Activated CD8-positive, alpha-beta memory T cell treated with anti-CD3 and anti-CD28 coated beads, Interleukin-2, amount 10 ng/mL, durations not matched to agents 7 days and 5 days (primary cell): ENCODE results near the gene CSMD2. TPM values are rescaled to one million over a fixed set of nuclear protein-coding genes. Genes with fewer than 3 reads are reported as not detected.

Experiments
- ATAC-seq: fragments of 150-1000 bp; cut with Tn5 transposase; one replicate; pipeline ENCODE4 v1.10.0; 2021; ENCODE audit warnings: moderate library complexity
- CTCF ChIA-PET: fragments of 350-600 bp; sonication (Branson Sonifier 250); formaldehyde crosslinking; loops from one replicate; lab custom pipeline; 2021; ENCODE audit warnings: antibody characterized with exemption; lab: Charles Lee
- DNase-seq: peaks from one replicate; pipeline ENCODE4 v3.0.0-alpha.2; 2020
- H3K27ac Mint-ChIP-seq: one replicate; pipeline ENCODE4 v1.8.0; 2021; ENCODE audit warnings: mild to moderate bottlenecking, mixed read lengths
- H3K27me3 Mint-ChIP-seq: one replicate; pipeline ENCODE4 v1.8.0; 2021; ENCODE audit warnings: mixed read lengths
- H3K36me3 Mint-ChIP-seq: one replicate; pipeline ENCODE4 v1.8.0; 2021; ENCODE audit warnings: mild to moderate bottlenecking, mixed read lengths
- H3K4me1 Mint-ChIP-seq: one replicate; pipeline ENCODE4 v1.8.0; 2021; ENCODE audit warnings: mixed read lengths
- H3K4me3 Mint-ChIP-seq: one replicate; pipeline ENCODE4 v1.8.0; 2021; ENCODE audit warnings: mild to moderate bottlenecking, moderate library complexity, mixed read lengths
- H3K9me3 Mint-ChIP-seq: one replicate; pipeline ENCODE4 v1.8.0; 2022; ENCODE audit warnings: low read depth, mixed read lengths
- total RNA-seq, 2 experiments: library from RNA; stranded (reverse); gene quantifications; one replicate each; pipeline ENCODE4 v1.2.3, GENCODE V29; 2021

Gene CSMD2
- total RNA-seq, 2 experiments from 2014 or later, result not detected

- no peaks in the 10 kb centered on the region for H3K27me3 Mint-ChIP-seq
- no peak overlapping the region for H3K27ac Mint-ChIP-seq
- ATAC-seq (no peak), DNase-seq (no peak)
- no peaks in the 10 kb centered on the region for H3K36me3 Mint-ChIP-seq
- no peak overlapping the region for H3K4me3 Mint-ChIP-seq
- no peaks in the 10 kb centered on the region for H3K9me3 Mint-ChIP-seq
- no peaks in the 10 kb centered on the region for H3K4me1 Mint-ChIP-seq
- CTCF ChIA-PET, result no interaction called here
These were observed 350.0 kb downstream of the CSMD2 start for GRCh38 chr1:33815061-33815460.

- Mint-ChIP-seq H3K9me3 (no peaks in the 10 kb centered on the region), H3K4me1 (no peaks in the 10 kb centered on the region), H3K27ac (no peak overlapping the region), H3K27me3 (no peaks in the 10 kb centered on the region), H3K36me3 (no peaks in the 10 kb centered on the region), H3K4me3 (no peak overlapping the region)
- CTCF ChIA-PET, result no interaction called here
- ATAC-seq (no peak), DNase-seq (no peak)
These were observed 350.9 kb downstream of the CSMD2 start for GRCh38 chr1:33814166-33814565.

- H3K27ac Mint-ChIP-seq, result no peak overlapping the region
- no peaks in the 10 kb centered on the region for H3K36me3 Mint-ChIP-seq
- H3K27me3 Mint-ChIP-seq, result no peaks in the 10 kb centered on the region
- H3K9me3 Mint-ChIP-seq, result peaks cover 4% of the 10 kb centered on the region
- no peak for DNase-seq
- CTCF ChIA-PET, result no interaction called here
- H3K4me1 Mint-ChIP-seq, result no peaks in the 10 kb centered on the region
- no peak overlapping the region for H3K4me3 Mint-ChIP-seq
- ATAC-seq, result no peak
These were observed 354.5 kb downstream of the CSMD2 start for GRCh38 chr1:33810571-33810970.

DNA sequence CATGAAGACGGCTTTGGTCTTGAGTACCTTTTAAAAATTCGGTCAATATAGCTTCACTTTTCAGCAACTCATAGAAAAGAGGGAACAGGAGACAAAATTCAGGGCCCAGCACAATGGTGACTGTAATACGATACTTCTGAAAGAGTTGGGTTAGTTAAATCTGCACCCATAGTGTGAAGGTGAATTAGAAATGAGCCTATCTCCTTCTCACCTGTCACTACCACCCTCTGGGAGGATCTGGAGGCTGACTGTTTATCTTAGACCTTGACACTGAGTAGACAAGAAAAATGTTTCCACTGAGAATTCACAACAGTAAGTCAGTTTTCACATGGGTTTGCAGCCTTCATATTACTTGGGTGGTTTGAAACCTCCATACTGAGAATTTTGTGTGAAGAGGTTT lies 359.0 kb downstream of the CSMD2 start:
- Mint-ChIP-seq H3K27ac (no peak overlapping the region), H3K36me3 (no peaks in the 10 kb centered on the region), H3K27me3 (no peaks in the 10 kb centered on the region), H3K4me3 (no peak overlapping the region), H3K9me3 (peaks cover 4% of the 10 kb centered on the region), H3K4me1 (no peaks in the 10 kb centered on the region)
- DNase-seq, result no peak
- no peak for ATAC-seq
- CTCF ChIA-PET, result no interaction called here

GRCh38 chr1:33802268-33802667 lies 362.8 kb downstream of the CSMD2 start:
- H3K9me3 Mint-ChIP-seq, result peaks cover 3% of the 10 kb centered on the region
- H3K4me3 Mint-ChIP-seq, result no peak overlapping the region
- no peaks in the 10 kb centered on the region for H3K27me3 Mint-ChIP-seq
- H3K36me3 Mint-ChIP-seq, result no peaks in the 10 kb centered on the region
- no peaks in the 10 kb centered on the region for H3K4me1 Mint-ChIP-seq
- CTCF ChIA-PET, result no interaction called here
- DNase-seq (no peak), ATAC-seq (no peak)
- H3K27ac Mint-ChIP-seq, result no peak overlapping the region

GRCh38 chr1:33797849-33798248 lies 367.2 kb downstream of the CSMD2 start:
- Mint-ChIP-seq H3K9me3 (peaks cover 9% of the 10 kb centered on the region), H3K4me3 (no peak overlapping the region), H3K36me3 (no peaks in the 10 kb centered on the region), H3K27me3 (no peaks in the 10 kb centered on the region), H3K27ac (no peak overlapping the region), H3K4me1 (no peaks in the 10 kb centered on the region)
- CTCF ChIA-PET, result no interaction called here
- ATAC-seq, result no peak
- DNase-seq, result no peak

DNA sequence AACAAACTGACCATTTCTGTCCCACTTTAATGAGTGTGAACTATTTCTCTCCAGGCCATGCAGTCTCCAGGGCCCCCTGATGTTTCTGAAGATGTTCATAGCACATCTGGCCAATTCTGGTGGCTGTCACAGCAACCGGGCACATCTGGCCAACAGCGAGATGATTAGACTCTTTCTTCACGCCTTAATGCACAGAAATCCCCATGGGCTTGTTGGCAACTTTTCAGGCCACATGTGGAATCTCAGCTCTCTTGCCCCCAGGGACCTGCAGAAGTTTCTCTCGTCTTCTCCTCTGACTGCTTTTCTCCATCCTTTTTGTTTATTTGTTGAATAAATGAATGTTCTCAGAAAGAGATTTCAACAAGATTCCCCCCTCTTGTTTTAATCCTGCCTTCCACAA lies 372.4 kb downstream of the CSMD2 start:
- H3K9me3 Mint-ChIP-seq, result peaks cover 9% of the 10 kb centered on the region
- no peaks in the 10 kb centered on the region for H3K36me3 Mint-ChIP-seq
- DNase-seq (no peak), ATAC-seq (no peak)
- no peak overlapping the region for H3K27ac Mint-ChIP-seq
- CTCF ChIA-PET, result no interaction called here
- no peaks in the 10 kb centered on the region for H3K27me3 Mint-ChIP-seq
- no peak overlapping the region for H3K4me3 Mint-ChIP-seq
- peaks cover 11% of the 10 kb centered on the region for H3K4me1 Mint-ChIP-seq

GRCh38 chr1:33792216-33792615 lies 372.8 kb downstream of the CSMD2 start:
- Mint-ChIP-seq H3K4me3 (no peak overlapping the region), H3K27me3 (no peaks in the 10 kb centered on the region), H3K4me1 (peaks cover 11% of the 10 kb centered on the region), H3K27ac (no peak overlapping the region), H3K36me3 (no peaks in the 10 kb centered on the region), H3K9me3 (peaks cover 6% of the 10 kb centered on the region)
- ATAC-seq, result no peak
- DNase-seq, result no peak
- CTCF ChIA-PET, result no interaction called here

DNA sequence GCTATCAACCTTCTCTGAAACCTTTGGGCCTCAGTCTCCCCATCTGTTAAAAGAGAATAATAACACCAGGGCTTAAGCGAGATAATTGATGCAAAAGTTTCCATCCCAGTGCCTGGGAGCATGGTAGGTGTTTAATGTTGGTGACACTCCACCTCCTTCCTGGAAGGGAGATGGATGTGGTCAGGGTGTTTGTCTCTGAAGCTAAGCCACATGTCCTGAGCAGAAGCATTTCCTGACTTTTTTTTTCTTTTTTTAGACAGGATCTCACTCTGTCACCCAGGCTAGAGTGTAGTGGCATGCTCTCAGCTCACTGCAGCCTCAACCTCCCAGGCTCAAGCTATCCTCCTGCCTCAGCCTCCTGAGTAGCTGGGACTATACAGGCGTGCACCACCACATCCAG lies 373.8 kb downstream of the CSMD2 start:
- DNase-seq (peak; percentile 42), ATAC-seq (no peak)
- Mint-ChIP-seq H3K4me1 (peaks cover 11% of the 10 kb centered on the region), H3K9me3 (peaks cover 6% of the 10 kb centered on the region), H3K27me3 (no peaks in the 10 kb centered on the region), H3K4me3 (no peak overlapping the region), H3K27ac (no peak overlapping the region), H3K36me3 (no peaks in the 10 kb centered on the region)
- CTCF ChIA-PET, result no interaction called here

GRCh38 chr1:33790577-33790976 lies 374.5 kb downstream of the CSMD2 start:
- no peak for DNase-seq
- no peak overlapping the region for H3K27ac Mint-ChIP-seq
- no peaks in the 10 kb centered on the region for H3K27me3 Mint-ChIP-seq
- peaks cover 6% of the 10 kb centered on the region for H3K9me3 Mint-ChIP-seq
- CTCF ChIA-PET, result no interaction called here
- ATAC-seq, result no peak
- H3K36me3 Mint-ChIP-seq, result no peaks in the 10 kb centered on the region
- H3K4me3 Mint-ChIP-seq, result no peak overlapping the region
- H3K4me1 Mint-ChIP-seq, result peaks cover 11% of the 10 kb centered on the region

DNA sequence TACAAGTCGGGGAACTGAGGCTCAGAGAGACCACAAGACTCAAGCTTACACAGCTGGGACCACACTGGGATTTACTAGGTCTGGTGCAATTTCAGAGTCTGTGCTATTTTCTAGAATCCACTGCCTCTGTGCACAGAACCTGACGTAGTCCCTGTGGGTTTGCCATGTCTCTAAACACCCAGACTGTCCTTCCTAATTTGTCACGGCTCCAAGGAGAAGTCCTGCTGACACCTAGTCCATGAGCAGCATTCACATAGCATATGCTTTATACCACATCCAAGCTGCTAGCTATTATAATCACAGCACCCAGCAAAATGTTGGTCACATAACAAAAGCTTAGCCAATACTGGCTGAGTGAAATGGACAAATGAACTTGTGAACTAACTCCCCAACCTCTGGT lies 380.2 kb downstream of the CSMD2 start:
- DNase-seq (no peak), ATAC-seq (no peak)
- H3K36me3 Mint-ChIP-seq, result no peaks in the 10 kb centered on the region
- no peaks in the 10 kb centered on the region for H3K27me3 Mint-ChIP-seq
- no peak overlapping the region for H3K4me3 Mint-ChIP-seq
- H3K27ac Mint-ChIP-seq, result no peak overlapping the region
- H3K4me1 Mint-ChIP-seq, result no peaks in the 10 kb centered on the region
- H3K9me3 Mint-ChIP-seq, result no peaks in the 10 kb centered on the region
- CTCF ChIA-PET, result no interaction called here

DNA sequence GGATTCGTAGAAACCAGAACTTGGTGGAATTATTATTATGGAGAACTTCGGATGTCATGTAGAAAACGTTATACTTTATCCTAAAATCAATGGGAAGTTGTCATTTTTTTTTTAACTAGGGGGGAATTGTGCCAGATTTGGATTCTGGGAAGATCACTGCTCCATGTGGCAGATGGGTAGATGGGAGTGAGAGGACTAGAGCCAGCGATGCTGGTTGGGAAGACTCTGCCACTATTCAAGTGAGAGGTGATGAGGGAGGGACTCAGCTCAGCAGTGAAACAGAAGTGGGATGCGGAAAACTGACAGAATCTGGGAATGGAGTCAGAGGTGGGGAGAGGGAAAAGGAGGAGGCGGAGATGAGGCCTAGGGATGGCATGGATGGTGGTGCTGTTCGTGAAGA lies 382.3 kb downstream of the CSMD2 start:
- ATAC-seq, result no peak
- Mint-ChIP-seq H3K36me3 (no peaks in the 10 kb centered on the region), H3K27ac (no peak overlapping the region), H3K9me3 (no peaks in the 10 kb centered on the region), H3K27me3 (no peaks in the 10 kb centered on the region), H3K4me1 (no peaks in the 10 kb centered on the region), H3K4me3 (no peak overlapping the region)
- no peak for DNase-seq
- CTCF ChIA-PET, result no interaction called here

DNA sequence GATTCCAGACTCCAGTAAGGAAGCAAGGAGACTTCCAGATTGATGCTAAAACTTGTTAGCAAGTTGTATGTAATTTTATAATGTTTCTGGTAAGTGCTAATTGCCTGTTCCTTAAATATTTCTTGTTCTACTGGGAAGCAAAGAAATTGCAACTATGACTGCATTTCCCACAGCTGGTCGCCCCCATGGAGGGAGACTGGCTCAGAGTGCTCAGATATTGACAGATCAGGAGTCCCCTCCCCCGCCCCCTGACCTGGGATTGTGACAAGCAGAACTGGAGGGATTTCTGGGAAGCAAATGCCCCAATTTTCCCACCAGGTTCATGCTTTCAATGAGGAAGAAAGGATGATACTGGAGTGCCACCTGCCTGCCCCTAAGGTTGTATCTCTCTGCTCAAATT lies 383.4 kb downstream of the CSMD2 start:
- no peak for DNase-seq
- Mint-ChIP-seq H3K27me3 (no peaks in the 10 kb centered on the region), H3K36me3 (no peaks in the 10 kb centered on the region), H3K9me3 (no peaks in the 10 kb centered on the region), H3K4me3 (no peak overlapping the region), H3K27ac (no peak overlapping the region), H3K4me1 (no peaks in the 10 kb centered on the region)
- ATAC-seq, result no peak
- CTCF ChIA-PET, result no interaction called here

DNA sequence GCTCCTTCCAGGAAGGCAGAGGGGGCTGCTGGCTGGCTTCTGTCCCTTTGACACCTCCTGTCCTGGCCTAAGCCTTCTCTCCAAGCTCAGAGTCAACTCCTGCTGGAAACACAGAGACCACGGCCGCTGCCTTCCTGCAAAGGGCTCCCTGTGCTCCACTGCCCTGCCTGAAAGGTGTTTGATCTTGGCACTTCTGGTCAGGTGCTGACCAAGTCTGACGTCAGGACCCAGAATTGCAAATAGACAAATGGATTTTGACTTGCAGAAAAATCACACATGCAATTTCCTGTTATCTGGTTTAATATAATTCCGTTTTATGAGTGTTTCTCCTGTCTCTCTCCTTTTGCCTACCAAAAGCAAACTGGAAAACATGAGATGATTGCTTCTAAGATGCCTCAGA lies 387.7 kb downstream of the CSMD2 start:
- no peak for ATAC-seq
- CTCF ChIA-PET, result no interaction called here
- Mint-ChIP-seq H3K4me1 (no peaks in the 10 kb centered on the region), H3K4me3 (no peak overlapping the region), H3K27me3 (no peaks in the 10 kb centered on the region), H3K36me3 (no peaks in the 10 kb centered on the region), H3K27ac (no peak overlapping the region), H3K9me3 (no peaks in the 10 kb centered on the region)
- no peak for DNase-seq

DNA sequence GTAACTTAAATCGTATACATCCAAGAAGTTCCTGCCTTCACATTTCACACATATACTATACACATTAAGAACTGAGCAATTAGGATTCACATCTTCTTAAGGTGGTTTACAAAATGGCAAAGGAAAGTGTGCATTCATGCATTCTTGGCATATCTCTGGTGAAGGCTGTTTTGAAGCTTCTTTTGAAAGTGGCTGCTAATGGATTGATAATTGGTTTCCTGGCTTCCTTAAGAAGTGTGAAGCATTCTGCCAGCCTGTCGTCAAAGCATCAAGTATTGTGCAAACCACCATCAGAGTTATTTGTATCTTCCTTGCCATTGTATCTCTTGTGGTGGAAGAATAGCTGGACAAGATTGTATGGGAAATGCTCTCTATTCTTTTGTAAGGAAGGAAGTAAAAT lies 396.2 kb downstream of the CSMD2 start:
- Mint-ChIP-seq H3K36me3 (no peaks in the 10 kb centered on the region), H3K4me3 (no peak overlapping the region)
- no peak for DNase-seq

More for the DNA sequence above, 396.2 kb downstream of the CSMD2 start:
- Mint-ChIP-seq H3K27me3 (no peaks in the 10 kb centered on the region), H3K9me3 (no peaks in the 10 kb centered on the region), H3K4me1 (no peaks in the 10 kb centered on the region), H3K27ac (no peak overlapping the region)
- CTCF ChIA-PET, result interaction anchor here (0.6 kb wide), 1 partner anchor 159 kb away, joined by 3 read pairs; no protein-coding TSS in a partner anchor
- no peak for ATAC-seq
